ENCODE results near the gene ANK3. TPM values are rescaled to one million over a fixed set of nuclear protein-coding genes. Genes with fewer than 3 reads are reported as not detected.
"Not testable (repeated sequence)": the region's sequence is repeated elsewhere in the genome, so short reads cannot be mapped to it uniquely, and the experiment has no call there.

The ANK3 gene
- total RNA-seq, 1 donor from 2014 or later: 3.8 TPM

DNA sequence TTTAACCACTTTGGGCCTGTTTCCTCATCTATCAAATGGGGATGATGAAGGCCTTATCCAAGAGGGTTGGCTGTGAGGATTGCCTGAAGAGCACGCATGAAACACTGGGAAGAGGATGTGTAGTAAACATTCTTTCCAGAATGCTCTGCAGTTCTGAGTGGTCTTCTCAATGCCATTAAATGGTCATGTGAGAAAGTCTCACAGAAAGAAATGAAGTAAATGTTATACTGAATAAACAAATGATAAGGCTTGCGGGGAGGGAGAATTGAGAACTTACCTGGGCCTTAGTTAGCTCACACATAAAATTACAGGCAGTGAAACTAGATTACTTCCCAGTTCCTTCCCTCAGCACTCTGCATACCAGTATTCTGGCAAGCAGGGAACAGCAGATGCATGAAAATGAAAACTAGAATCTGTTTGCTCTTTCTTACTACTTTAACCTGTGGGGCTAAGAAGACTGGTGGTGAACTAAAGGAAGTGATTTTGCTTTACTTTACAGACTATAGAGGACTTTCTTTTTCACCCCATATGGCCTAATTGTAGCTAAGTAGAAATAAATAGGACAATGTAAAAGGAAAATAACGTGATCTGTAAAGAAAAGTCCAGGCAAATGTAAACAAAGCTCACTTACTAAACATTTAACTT, 348.1 kb downstream of the ANK3 start:
- DNase-seq (ENCODE audit: low spot score): no peak

DNA sequence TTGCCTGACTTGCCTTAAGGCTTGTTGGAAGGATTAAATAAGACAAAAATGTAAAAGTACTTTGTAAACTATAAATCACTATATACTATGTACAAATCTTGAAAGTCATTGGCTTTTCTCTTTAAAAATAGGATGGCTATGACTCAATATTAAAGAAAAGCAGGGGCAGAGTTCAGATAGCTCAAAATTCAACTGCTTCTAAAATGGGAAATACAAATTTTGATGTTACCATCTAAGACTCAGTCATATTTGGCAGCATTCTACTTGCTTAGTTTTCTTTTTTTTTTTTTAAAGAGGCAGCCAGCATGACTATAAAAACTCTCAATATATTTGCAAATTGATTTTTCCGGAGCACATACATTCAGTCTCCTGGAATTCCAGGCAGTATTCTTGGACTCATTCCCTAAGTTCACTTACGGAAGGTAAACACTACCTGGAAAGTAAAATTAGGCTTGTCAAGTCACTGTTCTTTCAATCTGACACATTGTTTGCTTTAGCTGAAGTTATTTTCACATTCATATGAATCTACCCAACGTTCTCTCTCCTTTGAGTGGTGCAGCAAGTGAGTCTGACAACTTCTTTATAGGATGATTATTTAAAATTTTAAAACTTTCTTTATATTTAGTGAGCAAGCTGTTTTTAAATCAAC, 349.5 kb downstream of the ANK3 start:
- DNase-seq (ENCODE audit: low spot score): no peak

- DNase-seq (ENCODE audit: low spot score): no peak
Measured at GRCh38 chr10:60035984-60036383, 353.7 kb downstream of the ANK3 start.

GRCh38 chr10:60035375-60035774, 354.3 kb downstream of the ANK3 start:
- DNase-seq (ENCODE audit: low spot score): not testable (repeated sequence)

- DNase-seq (ENCODE audit: low spot score): no peak
Measured at GRCh38 chr10:60032723-60033122, 357.0 kb downstream of the ANK3 start.

- no peak for DNase-seq (ENCODE audit: low spot score)
Measured at GRCh38 chr10:60031664-60032063, 358.0 kb downstream of the ANK3 start.

- DNase-seq (ENCODE audit: low spot score): no peak
Measured at GRCh38 chr10:60031183-60031582, 358.5 kb downstream of the ANK3 start.

DNA sequence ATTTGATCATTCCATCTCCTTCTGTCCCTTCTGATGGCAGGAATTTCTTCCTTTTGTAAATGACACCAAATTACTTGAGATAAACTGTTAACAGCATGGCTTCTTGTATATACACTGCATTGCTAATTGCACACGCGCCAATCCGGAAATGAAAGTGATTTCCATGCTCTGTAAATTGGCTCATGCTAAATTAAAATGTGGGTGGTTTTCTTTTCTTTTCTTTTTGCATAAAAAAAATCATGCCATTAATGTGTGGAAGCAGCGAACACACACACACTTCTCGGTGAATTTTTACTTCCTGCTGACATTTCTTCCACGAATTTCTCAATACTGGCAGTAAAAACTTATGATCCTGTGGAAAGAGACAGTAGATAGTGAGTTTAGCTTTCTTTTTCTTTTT, 360.2 kb downstream of the ANK3 start:
- no peak for DNase-seq (ENCODE audit: low spot score)

GRCh38 chr10:60028081-60028480, 361.6 kb downstream of the ANK3 start:
- DNase-seq (ENCODE audit: low spot score): no peak

GRCh38 chr10:60025279-60025678, 364.4 kb downstream of the ANK3 start:
- no peak for DNase-seq (ENCODE audit: low spot score)

DNA sequence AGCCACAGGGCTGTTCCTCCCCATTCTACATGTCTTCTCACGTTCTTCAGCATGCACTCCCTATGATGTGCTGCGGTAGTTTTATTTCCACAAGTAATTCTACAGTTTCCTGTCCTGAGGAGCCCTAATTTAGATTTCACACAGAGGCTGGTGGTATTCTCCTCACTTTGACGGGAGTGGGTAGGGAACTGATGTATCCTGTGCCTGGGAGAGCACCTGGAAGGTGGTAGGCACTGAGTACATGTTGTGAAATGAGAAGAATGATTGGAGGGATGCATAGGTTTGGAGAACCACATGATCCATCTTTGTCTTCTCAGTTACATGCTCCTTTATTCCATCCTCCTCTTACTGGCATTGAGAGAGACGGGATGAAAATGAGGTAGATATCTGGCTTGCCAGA, 365.2 kb downstream of the ANK3 start:
- DNase-seq (ENCODE audit: low spot score): no peak

- no peak for DNase-seq (ENCODE audit: low spot score)
Measured at GRCh38 chr10:60023155-60023877, 366.4 kb downstream of the ANK3 start.

DNA sequence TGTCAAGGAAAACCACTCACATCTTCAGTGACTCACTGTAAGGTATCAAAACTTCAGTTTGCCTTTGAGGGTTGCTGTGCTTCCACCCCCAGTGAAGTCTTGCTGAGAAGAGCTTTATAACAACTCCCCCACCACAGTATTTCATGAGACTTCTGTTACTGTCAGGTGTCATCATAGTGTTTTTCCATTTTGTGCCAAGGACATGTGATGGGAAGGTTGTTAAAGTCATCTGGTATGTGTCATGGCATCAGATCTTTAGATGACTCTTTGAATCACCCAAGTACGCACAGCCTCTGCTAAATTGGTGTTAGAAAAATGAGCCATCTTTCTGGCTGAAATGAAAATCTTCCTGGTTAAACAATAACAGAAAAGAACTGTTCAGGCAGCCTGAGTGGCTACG, 368.3 kb downstream of the ANK3 start:
- DNase-seq (ENCODE audit: low spot score): no peak

- no peak for DNase-seq (ENCODE audit: low spot score)
Measured at GRCh38 chr10:60016794-60017193, 372.9 kb downstream of the ANK3 start.

DNA sequence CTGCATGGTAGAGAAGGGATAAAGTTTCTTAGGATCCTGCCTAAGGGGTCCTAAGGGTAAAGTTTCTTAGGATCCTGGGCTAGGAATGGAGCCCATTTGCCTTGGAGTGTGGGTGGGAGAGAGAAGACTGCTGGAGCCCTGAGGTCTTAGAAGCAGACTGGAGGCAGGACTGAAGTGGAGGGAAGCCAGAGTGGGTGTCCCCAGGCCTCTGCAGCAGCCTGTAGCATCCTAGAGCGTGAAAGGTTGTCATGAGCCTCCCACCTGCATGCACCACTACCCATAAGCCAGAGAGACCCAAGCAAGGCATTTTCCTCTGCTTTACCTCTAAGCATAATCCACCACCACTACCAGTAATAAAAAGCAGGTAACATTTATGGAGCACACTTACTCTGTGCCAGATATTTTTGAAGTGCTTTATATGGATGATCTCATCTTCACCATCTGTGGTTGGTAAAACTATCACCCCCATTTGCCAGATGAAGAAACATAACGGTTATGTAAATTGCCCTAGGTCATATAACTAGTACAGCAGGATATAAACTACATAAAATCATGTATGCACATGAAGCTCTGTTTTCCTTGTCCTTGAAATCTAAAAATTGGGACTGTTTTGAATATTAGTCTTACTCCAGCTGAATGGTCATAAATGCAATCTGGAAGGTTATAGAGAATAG, 379.8 kb downstream of the ANK3 start:
- DNase-seq (ENCODE audit: low spot score): no peak

DNA sequence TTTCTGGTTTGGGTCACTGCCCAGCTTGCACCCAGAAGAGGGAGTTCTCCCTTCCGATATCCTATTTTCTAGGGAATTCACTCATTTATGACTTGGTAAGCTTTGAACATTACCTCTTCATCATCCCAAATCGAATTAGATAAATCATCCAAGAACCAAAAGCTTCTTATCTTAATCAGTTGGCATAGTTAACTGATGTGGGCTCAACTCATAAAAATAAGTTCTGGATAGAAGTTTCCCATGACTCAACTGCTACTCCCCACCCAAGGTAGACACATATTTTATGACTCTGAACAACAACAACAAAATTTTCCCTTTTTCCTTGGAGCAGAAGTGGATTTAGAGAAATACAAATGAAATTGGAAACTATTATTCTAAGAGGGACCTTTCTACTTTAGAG, 380.4 kb downstream of the ANK3 start:
- DNase-seq (ENCODE audit: low spot score): no peak

DNA sequence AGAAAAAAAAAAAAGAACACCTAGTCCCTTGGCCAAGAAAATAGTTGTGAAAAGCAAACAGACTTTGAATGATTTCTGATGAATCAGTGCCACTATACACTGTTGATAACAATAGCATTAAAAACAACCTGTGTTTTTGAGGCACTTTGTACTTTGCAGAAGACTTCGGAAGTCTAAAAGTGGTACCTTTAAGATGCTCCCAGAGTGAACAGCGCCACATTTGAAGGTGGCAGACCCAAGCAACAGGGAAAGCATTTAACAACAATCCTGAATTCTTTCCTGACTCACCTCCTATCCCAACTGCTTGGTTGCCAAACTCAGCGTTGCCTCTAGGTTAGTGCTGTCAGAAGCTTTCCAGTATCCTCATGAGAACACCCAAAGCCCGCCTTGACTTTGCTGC, 380.9 kb downstream of the ANK3 start:
- DNase-seq (ENCODE audit: low spot score): no peak

GRCh38 chr10:60006062-60006461, 383.6 kb downstream of the ANK3 start:
- no peak for DNase-seq (ENCODE audit: low spot score)

DNA sequence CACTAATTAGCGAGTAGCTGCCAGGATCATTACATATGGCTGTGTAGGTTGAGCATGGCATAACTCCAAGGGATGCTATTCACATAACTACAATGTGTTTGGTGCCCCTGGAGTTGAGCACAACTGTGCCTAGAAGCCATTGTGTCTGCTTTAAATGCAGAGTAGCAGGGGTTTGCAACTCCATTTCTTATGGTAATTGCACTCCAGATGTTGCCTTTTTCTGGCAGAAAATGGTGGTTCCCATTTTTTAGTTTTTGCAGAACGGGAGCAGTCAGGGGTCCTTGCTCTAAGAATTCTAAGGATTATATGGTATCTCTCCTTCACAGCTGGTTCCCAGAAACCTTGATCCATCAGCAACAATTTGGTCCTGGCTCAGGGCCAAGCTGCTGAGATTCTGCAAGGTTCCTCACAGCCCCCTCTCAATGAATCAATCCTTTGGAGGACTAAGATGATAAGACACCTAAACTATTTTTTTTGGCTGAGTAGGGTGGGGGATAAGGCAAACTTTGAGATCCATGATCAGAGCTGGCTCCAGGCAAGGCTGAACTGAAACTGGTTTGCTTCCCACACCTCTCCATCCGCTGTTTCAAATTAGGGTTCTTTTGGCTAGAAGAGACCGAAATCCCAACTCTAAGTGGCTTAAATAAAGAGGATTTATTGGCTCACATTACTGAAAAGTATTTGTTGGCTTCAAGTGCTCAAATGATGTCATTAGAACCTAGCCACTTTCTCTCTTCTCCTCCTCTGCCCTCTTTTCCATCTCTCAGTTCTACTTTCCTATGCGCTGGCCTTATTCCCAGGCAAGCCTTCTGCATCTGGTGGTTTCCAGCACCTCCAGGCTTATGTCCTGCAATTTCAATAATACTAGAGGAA, 385.8 kb downstream of the ANK3 start:
- no peak for DNase-seq (ENCODE audit: low spot score)

- DNase-seq (ENCODE audit: low spot score): no peak
Measured at GRCh38 chr10:60000747-60001146, 388.9 kb downstream of the ANK3 start.
